ENCODE data around the gene LTBP3. TPM values are rescaled to one million over a fixed set of nuclear protein-coding genes. Genes with fewer than 3 reads are reported as not detected.

LTBP3 gene
- total and polyA plus RNA-seq, 4 donors, result 8.8 to 46.2 (median 17.0) TPM

- H3K36me3 ChIP-seq (ENCODE audit: control insufficient read depth in 4 of 4, insufficient read depth in 3 of 4, low read depth in 1 of 4, low read length in 3 of 4), result no peaks in the 10 kb centered on the region
- under 1% methylated on average over 67 of the region's 67 CpGs for WGBS
- peak overlapping the region in 1 of 2 donors; percentile 8 for H3K9ac ChIP-seq (ENCODE audit: low read depth in 1 of 2, low read length in 2 of 2)
- peak overlapping the region in 1 of 3 donors; percentile 66 for H3K4me3 ChIP-seq (ENCODE audit: low read depth in 1 of 3, low read length in 3 of 3)
- no peak for TF ChIP-seq ATF3 (IDR thresholded peaks at IDR 0.05)
- no peak for TF ChIP-seq FOXA1 (IDR thresholded peaks at IDR 0.05)
- TF ChIP-seq TAF1 (conservative IDR thresholded peaks at IDR 0.05), result no peak
- TF ChIP-seq SP1 (IDR thresholded peaks at IDR 0.05), result peak; percentile 65
- peak in 1 of 2 donors; percentile 37 for TF ChIP-seq EGR1 (IDR thresholded peaks at IDR 0.05; ENCODE audit: low read depth in 2 of 2)
- TF ChIP-seq GABPA (IDR thresholded peaks at IDR 0.05 in 1 of 2, conservative IDR thresholded peaks at IDR 0.05 in 1 of 2), result peak in 1 of 2 donors; percentile 71
- no peak for TF ChIP-seq HNF4A (conservative IDR thresholded peaks at IDR 0.05)
- TF ChIP-seq NR2F2 (IDR thresholded peaks at IDR 0.05), result peak; percentile 52
- TF ChIP-seq REST (IDR thresholded peaks at IDR 0.05), result no peak
- TF ChIP-seq MAX (IDR thresholded peaks at IDR 0.05), result no peak
- TF ChIP-seq RAD21 (IDR thresholded peaks at IDR 0.05), result peak; percentile 52 to 69
- peak in 1 of 2 donors; percentile 26 for TF ChIP-seq RXRA (IDR thresholded peaks at IDR 0.05)
- no peak for TF ChIP-seq YY1 (IDR thresholded peaks at IDR 0.05)
- no peak for TF ChIP-seq JUND (IDR thresholded peaks at IDR 0.05)
- no peak for TF ChIP-seq HNF4G (IDR thresholded peaks at IDR 0.05)
- TF ChIP-seq ZBTB33 (IDR thresholded peaks at IDR 0.05), result no peak
- peak; percentile 88 for TF ChIP-seq CTCF (IDR thresholded peaks at IDR 0.05; ENCODE audit: low read depth, low read length, missing input control)
- no peak for TF ChIP-seq FOXA2 (IDR thresholded peaks at IDR 0.05)
- H3K4me1 ChIP-seq (ENCODE audit: control insufficient read depth in 4 of 4, insufficient read depth in 4 of 4, low read length in 3 of 4), result peaks cover 22 to 66% (median 51%) of the 10 kb centered on the region in 4 donors
- H3K27ac ChIP-seq (ENCODE audit: low read depth in 1 of 2, low read length in 2 of 2), result peak overlapping the region; percentile 77 to 88
- H3K27me3 ChIP-seq (ENCODE audit: control insufficient read depth in 4 of 4, insufficient read depth in 4 of 4, low read length in 3 of 4), result no peaks in the 10 kb centered on the region
- no peaks in the 10 kb centered on the region for H3K9me3 ChIP-seq (ENCODE audit: control insufficient read depth in 4 of 4, low read length in 3 of 4)
- DNase-seq (ENCODE audit: low spot score), result peak; percentile 98
Measured at GRCh38 chr11:65574109-65574810, 16.1 kb upstream of the LTBP3 start.

Measured in liver (tissue), 9 donors.